Rectal smooth muscle tissue (tissue), 1 donor: ENCODE results near the gene CNTNAP1.
"Not testable (repeated sequence)": the region's sequence is repeated elsewhere in the genome, so short reads cannot be mapped to it uniquely, and the experiment has no call there.

Experiments
- H3K27ac ChIP-seq: one replicate; pipeline ENCODE4 v1.7.0; 2013; ENCODE audit warnings: low read depth, low read length, inconsistent platforms
- H3K27me3 ChIP-seq: one replicate; pipeline ENCODE4 v1.7.0; 2013; ENCODE audit warnings: low read length; ENCODE audit not compliant: control insufficient read depth, insufficient read depth
- H3K36me3 ChIP-seq: one replicate; pipeline ENCODE4 v1.7.0; 2013; ENCODE audit warnings: low read length; ENCODE audit not compliant: control insufficient read depth, insufficient read depth
- H3K4me1 ChIP-seq: one replicate; pipeline ENCODE4 v1.7.0; 2013; ENCODE audit warnings: low read length; ENCODE audit not compliant: control insufficient read depth, insufficient read depth
- H3K4me3 ChIP-seq: one replicate; pipeline ENCODE4 v1.7.0; 2013; ENCODE audit warnings: low read length
- H3K9ac ChIP-seq: one replicate; pipeline ENCODE4 v1.7.0; 2013; ENCODE audit warnings: low read length

The CNTNAP1 gene

DNA sequence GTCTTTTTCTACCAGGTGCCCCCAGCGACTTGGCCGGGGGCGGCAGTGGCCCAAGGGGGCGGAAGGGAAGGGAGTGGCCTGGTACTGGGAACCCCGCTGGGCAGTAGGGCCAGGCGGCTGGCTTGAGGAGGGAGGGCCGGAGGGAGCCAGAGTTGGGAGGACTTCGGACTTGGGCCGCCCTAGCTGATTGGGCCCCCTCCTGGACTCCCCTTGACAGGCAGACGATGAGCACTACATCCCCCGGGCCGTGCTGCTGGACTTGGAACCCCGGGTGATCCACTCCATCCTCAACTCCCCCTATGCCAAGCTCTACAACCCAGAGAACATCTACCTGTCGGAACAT lies 22.4 kb upstream of the CNTNAP1 start:
- not testable (repeated sequence) for H3K9ac ChIP-seq, H3K4me1 ChIP-seq, H3K27ac ChIP-seq, H3K36me3 ChIP-seq, H3K27me3 ChIP-seq
- H3K4me3 ChIP-seq = peak overlapping the region; percentile 63

DNA sequence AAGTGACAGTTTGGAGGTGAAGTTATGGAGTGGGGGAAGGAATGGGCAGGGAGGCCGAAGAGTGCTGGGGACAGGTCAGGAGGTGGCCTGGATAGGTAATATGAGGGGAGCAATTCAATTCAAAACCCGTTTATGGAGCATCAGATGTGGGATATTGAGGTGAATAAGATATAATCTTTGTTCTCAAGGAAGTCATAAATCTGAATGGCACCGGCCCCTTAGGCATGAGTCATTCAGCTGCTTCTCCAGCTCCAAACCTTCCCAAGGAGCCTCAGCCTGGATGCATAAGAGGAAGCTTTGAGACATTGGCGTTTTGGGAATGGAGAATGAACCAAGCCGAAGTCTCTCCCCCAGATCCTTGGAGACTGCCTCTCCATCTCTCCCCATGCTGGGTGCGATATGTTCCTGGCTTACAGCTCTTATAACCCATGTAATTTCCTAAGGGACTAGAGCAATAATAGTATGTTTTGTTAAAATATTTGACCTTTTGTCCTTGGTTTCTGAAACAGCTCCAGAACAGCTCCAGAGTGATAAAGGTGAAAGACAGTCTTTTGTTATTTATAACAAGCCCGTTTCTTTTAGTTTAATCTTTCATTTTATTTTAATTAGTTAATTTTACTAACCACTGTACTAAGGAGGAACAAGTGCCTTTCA lies 21.5 kb upstream of the CNTNAP1 start:
- no peak overlapping the region for H3K9ac ChIP-seq
- H3K36me3 ChIP-seq = peaks cover 4% of the 10 kb centered on the region
- H3K27ac ChIP-seq = no peak overlapping the region
- peaks cover 5% of the 10 kb centered on the region for H3K4me1 ChIP-seq
- no peak overlapping the region for H3K4me3 ChIP-seq
- H3K27me3 ChIP-seq = no peaks in the 10 kb centered on the region

DNA sequence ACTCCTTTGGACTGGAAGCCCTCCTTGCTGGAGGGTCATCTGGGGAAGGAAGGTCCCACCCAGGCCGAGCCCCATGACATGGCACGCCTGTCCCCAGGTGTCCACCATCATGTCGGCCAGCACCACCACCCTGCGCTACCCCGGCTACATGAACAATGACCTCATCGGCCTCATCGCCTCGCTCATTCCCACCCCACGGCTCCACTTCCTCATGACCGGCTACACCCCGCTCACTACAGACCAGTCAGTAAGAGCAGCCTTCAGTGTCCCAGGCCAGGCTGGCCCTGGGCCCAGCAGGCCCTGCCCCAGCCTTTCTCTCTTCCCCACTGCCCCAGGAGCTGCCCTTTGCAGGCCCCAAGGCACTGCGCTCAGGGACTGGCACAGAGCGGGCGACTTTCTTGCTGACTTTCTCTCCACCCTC lies 16.7 kb upstream of the CNTNAP1 start:
- H3K27me3 ChIP-seq = no peaks in the 10 kb centered on the region
- no peak overlapping the region for H3K9ac ChIP-seq
- peaks cover 11% of the 10 kb centered on the region for H3K4me1 ChIP-seq
- no peak overlapping the region for H3K4me3 ChIP-seq
- peaks cover 12% of the 10 kb centered on the region for H3K36me3 ChIP-seq
- no peak overlapping the region for H3K27ac ChIP-seq

DNA sequence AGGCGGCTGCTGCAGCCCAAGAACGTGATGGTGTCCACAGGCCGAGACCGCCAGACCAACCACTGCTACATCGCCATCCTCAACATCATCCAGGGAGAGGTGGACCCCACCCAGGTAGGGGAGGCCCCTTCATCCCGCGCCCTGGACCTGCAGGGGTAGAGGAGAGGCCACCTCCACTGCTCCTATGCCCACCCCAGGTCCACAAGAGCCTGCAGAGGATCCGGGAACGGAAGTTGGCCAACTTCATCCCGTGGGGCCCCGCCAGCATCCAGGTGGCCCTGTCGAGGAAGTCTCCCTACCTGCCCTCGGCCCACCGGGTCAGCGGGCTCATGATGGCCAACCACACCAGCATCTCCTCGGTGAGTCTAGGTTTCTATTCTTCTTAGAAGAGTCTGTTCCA lies 16.2 kb upstream of the CNTNAP1 start:
- not testable (repeated sequence) for H3K27ac ChIP-seq

DNA sequence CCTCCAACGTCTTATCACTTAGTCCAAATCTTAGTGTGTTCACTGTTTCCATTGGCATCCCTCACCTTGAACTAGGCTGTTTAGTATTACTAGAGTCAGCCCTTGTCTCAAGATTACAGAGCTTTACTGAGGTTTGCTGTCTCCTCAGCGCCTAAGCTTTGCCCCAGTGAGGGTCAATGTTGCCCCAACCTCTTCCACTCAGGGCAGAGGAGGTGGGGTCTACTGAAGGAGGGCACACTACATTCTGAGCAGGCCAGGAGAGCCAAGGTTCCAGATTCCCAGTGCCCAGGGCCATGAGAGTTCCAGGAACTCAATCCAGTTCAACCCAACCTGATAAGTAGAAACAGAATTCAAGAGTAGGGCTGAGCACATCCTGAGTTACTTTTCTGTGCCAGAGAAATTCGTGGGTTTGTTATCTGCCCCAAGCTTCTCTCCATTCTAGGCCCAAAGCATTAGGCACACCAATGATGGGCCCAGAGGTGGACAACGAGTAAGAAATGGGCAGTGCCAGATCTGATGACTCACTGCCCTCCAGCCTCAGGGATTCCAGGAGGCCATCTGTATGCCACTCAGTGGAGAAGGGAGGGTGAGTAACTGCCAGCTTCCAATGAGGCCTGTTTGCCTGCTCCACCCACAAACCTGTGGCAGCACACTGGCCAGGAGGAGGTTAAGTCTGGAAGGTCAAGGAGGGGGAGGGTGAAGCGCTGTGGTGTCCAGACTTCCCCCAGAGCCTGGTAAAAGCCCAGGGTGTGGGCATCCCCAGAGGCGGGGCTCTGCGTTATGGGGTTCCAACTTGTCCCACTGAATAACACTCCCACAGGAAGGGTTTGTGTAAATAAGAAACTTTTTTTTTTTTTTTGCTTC lies 15.0 kb upstream of the CNTNAP1 start:
- Histone ChIP-seq H3K36me3 (peaks cover 23% of the 10 kb centered on the region), H3K4me3 (no peak overlapping the region), H3K27ac (peak overlapping the region; percentile 77), H3K27me3 (no peaks in the 10 kb centered on the region), H3K9ac (no peak overlapping the region), H3K4me1 (peaks cover 11% of the 10 kb centered on the region)

More for the DNA sequence above, 16.2 kb upstream of the CNTNAP1 start:
- Histone ChIP-seq H3K36me3 (peaks cover 18% of the 10 kb centered on the region), H3K4me1 (peaks cover 11% of the 10 kb centered on the region)
- not testable (repeated sequence) for H3K4me3 ChIP-seq, H3K9ac ChIP-seq, H3K27me3 ChIP-seq

DNA sequence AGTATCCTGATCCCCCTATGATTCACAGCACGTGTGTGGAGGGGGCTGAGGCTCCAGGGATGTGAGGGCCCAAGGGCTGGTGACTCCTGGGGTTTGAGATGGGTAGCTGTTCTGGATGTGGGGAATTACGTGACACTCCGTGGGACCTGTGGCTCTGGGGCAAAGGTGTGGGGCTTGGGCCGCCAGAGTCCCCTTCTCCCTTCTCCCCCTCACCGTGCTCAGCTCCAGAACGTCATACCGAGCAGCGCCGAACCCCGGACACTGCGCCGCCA lies 12.7 kb upstream of the CNTNAP1 start:
- peak overlapping the region; percentile 18 for H3K27ac ChIP-seq
- H3K27me3 ChIP-seq = no peaks in the 10 kb centered on the region
- H3K36me3 ChIP-seq = peaks cover 29% of the 10 kb centered on the region
- peaks cover 18% of the 10 kb centered on the region for H3K4me1 ChIP-seq
- H3K4me3 ChIP-seq = no peak overlapping the region
- H3K9ac ChIP-seq = no peak overlapping the region

DNA sequence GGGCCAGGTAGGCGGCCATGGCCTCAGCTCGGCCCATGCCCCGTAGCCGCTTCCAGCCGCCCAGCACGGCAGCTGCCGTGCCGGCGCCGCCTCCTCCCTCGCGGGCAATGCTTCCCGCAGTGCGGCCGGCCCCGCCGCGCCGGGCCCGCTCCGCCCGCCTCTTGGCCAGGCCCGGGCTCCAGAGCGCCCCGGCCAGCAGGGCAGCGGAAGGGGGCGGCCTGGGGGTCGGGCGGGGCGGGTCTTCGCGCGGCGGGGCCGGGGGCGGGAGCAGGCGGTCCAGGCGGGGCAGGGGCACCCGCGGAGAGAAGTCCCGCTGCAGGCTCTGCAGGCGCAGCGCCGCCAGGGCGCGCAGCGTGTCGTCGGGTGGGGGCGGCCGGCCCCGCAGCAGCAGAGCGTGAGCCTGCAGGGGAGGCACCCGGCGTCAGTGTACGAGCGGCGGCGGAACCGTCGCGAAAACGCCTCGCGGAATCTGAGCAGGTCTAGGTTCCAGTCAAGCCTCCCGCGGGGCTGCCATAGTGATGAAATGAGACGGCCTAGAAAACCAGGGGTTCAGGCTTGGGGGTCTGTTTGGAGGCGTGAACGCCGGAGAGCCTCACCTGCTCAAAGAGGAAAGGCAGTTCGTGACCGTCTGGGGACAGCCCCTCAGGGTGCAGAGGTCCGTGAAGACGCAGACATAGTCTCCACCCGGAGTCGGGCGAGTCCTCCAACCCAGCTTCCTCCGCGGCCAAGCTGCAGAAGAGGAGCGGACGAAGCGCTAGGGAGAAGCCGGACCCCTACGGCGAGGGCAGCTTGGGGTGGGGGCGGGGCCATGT lies 12.1 kb upstream of the CNTNAP1 start:
- no peak overlapping the region for H3K4me3 ChIP-seq
- no peak overlapping the region for H3K9ac ChIP-seq
- H3K27me3 ChIP-seq = no peaks in the 10 kb centered on the region
- peaks cover 29% of the 10 kb centered on the region for H3K36me3 ChIP-seq
- no peak overlapping the region for H3K27ac ChIP-seq
- peaks cover 20% of the 10 kb centered on the region for H3K4me1 ChIP-seq

DNA sequence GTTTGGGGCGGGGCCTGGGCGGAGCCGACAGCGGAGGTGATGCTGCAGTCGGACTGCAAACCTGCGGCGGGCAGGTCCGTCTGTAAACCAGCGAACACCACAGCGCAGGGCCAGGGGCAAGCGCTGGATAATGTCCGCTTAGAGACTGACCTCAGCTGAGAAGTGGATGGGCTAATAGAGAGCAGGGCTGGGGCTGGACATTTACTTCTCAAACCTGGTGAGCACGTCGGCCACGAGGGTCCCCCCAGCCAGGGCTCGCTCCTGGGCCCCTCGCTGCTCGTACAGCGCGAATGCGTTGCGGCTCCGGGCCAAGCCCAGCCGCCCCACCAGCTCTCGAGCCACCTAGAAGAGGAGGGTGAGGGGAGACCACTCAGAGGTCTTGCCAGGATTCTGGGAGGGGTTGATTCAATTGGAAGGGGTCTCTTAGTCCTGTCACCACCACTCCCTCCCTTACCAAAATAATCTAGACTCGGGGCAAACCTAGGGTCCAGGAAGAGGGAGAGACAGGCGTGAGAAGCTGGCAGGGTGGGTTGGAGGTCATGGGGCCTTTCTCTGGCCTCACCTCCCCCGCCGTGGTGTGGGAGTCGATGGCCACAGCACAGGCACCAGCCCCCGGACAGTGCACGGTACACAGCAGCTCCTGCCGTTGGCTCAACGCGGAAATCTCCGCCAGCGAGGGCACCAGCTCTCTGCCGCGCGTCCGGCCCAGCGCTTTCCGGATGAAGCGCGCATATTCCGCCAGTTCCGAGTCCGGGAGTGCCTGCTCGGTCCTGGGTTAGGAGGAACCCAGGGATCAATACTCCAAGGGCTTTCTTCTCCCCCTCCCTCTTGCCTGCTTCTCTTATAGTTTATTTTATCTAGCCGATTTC lies 11.3 kb upstream of the CNTNAP1 start:
- peaks cover 25% of the 10 kb centered on the region for H3K36me3 ChIP-seq
- H3K4me3 ChIP-seq = no peak overlapping the region
- H3K4me1 ChIP-seq = peaks cover 20% of the 10 kb centered on the region
- H3K27ac ChIP-seq = no peak overlapping the region
- H3K9ac ChIP-seq = no peak overlapping the region
- no peaks in the 10 kb centered on the region for H3K27me3 ChIP-seq

DNA sequence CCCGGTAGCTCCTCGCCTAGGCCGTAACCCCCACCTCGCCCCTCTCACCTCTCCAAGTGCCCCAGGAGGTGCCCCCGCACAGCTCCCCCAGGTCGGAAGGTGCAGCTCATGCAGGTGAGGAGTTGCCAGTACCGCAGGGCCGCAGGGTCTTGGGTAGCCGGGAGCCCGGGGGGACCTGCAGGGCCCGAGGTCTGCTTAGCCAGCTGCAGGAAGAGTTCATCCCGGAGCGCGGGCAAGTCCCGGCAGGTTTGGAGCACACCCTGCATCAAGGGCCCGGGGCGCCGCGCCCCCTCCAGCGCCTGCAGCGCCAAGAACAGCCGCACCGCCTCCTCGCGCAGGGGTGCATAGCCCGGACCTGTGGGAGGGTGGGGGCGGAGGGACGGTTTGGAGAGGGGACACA lies 10.3 kb upstream of the CNTNAP1 start:
- Histone ChIP-seq H3K27me3 (no peaks in the 10 kb centered on the region), H3K4me3 (no peak overlapping the region), H3K9ac (no peak overlapping the region), H3K4me1 (peaks cover 20% of the 10 kb centered on the region), H3K27ac (no peak overlapping the region), H3K36me3 (peaks cover 22% of the 10 kb centered on the region)

DNA sequence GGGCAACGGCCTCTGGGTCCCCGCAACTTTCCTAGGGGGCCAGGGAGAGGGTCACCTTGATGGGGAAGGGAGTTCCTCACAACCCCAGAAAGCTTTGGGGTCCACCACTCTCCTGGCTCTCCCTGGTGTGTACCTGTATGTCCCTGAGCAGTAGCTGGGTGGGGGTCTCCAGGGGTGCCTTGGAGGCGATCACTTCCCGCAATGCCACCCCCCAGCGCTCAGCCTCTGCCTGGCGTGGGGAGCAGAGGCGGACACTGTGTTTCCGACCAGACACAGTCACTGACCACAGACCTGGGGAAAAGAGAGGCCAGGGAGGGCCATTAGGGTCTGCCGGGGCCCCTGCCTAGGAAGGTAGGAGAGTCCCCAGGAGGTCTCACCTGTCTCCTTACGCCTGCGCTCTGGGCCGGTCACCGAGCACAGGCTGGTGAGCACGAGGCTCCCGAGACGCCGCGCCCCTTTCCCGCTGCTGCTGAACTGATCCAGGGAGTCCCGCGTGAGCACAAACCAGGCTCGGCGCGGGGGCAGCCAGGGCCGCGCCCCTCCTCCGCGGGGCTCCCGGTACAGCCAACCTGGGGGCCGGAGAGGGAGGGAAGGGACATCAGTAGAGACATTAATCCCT lies 9.0 kb upstream of the CNTNAP1 start:
- peaks cover 12% of the 10 kb centered on the region for H3K4me1 ChIP-seq
- H3K27ac ChIP-seq = no peak overlapping the region
- H3K27me3 ChIP-seq = no peaks in the 10 kb centered on the region
- peaks cover 22% of the 10 kb centered on the region for H3K36me3 ChIP-seq
- H3K4me3 ChIP-seq = peak overlapping the region; percentile 33
- H3K9ac ChIP-seq = no peak overlapping the region

DNA sequence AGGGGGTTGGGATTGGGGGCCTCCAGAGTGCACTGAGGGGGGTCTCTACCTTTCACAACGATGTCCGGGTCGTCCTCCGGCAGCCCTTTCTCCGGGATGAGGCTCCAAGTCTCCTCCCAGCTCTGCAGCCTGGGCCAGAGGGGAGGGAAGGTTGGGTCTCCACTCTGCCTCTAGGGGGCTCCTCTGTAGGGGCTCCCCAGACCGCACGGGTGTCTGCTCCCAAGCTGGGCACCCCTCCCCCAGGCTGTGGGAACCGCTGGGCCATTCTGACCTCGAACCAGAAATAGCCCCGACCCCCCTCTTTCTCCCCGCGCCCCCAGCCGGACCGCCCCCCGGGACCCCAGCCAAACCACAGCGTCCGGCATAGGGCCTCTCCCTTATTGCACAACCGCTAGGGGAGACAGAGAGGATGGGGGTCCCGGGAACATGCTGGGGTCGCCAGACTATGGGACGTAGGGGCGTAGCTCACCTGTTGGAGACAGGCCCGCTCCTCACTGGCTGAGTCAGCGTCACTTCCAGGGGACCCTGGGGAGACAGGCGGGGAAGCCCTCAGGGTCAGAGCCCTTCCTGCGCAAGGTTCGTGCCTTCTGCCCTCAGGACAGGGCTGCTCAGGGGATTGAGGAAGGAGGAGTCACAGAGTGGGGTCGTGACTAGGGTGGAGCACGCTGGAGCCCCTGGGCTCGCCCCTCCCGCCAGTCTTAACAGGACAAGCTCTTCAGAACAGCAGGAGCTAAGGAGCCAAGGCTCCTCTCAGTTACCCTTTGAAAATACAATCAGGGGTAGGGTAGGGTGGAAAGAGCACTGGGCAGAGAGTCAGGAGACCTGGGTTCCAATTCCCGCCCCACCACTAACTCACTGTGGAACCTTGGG lies 8.2 kb upstream of the CNTNAP1 start:
- peak overlapping the region; percentile 50 for H3K4me3 ChIP-seq
- peaks cover 15% of the 10 kb centered on the region for H3K4me1 ChIP-seq
- no peak overlapping the region for H3K9ac ChIP-seq
- no peaks in the 10 kb centered on the region for H3K27me3 ChIP-seq
- peaks cover 19% of the 10 kb centered on the region for H3K36me3 ChIP-seq
- peak overlapping the region; percentile 38 for H3K27ac ChIP-seq
